HepG2 (cell line): ENCODE data around the gene TRIM22. TPM values are rescaled to one million over a fixed set of nuclear protein-coding genes. Genes with fewer than 3 reads are reported as not detected.

ENCODE experiments used
- ATAC-seq: fragments of 200-7000 bp; cut with Tn5 transposase; 3 replicates; pipeline ENCODE4 v1.9.1; 2020; ENCODE audit warnings: mild to moderate bottlenecking, moderate library complexity
- BruUV-seq: library from RNA; stranded (reverse); fragments of 400-500 nt; replicated peaks from 2 replicates; lab custom pipeline; 2021; lab: Mats Ljungman, UMichigan
- CTCF ChIA-PET: fragments of 300-600 bp; formaldehyde crosslinking; extraction: SDS; loops from one replicate; lab custom pipeline; 2021; ENCODE audit warnings: low total read pairs, inconsistent platforms, low intra/inter-chr PET ratio; lab: Yijun Ruan, JAX
- POLR2A ChIA-PET: fragments of 350-600 bp; sonication (Branson Sonifier 250); formaldehyde crosslinking; loops from one replicate; lab custom pipeline; 2020; ENCODE audit warnings: antibody characterized with exemption, inconsistent platforms; lab: Yijun Ruan, JAX
- DNase-seq: peaks from one replicate; pipeline ENCODE4 v3.0.0-alpha.2; 2015; ENCODE audit warnings: low spot score
- FAIRE-seq: peaks from 3 replicates; lab custom pipeline; 2011; peaks lifted over from hg19 to GRCh38; lab: Jason Lieb, UNC
- H2AFZ ChIP-seq: one replicate; pipeline ENCODE4 v1.6.1; 2011; ENCODE audit warnings: low read length, inconsistent platforms
- H3K27ac ChIP-seq: fragments of 300-600 bp; 3 replicates; pipeline ENCODE4 v1.8.0; 2011; ENCODE audit warnings: mixed run types, mild to moderate bottlenecking, mixed read lengths, low read length, inconsistent platforms; ENCODE audit not compliant: insufficient read depth; ENCODE audit errors: extremely low read length
- H3K27me3 ChIP-seq, 2 experiments: fragments of 200-600 bp in 1 of 2; 2 replicates in 1 of 2; 3 replicates in 1 of 2; pipeline versions ENCODE4 v1.6.0 to v1.8.0; 2011; ENCODE audit warnings: low read length in 2 of 2, mild to moderate bottlenecking in 2 of 2, moderate library complexity in 2 of 2, inconsistent platforms in 1 of 2; ENCODE audit not compliant: insufficient read depth in 2 of 2, control insufficient read depth in 1 of 2
- H3K36me3 ChIP-seq, 2 experiments: fragments of 200-600 bp in 1 of 2; replicated peaks in 1 of 2; 2 replicates in 1 of 2; 3 replicates in 1 of 2; pipeline versions ENCODE4 v1.5.1 to v1.8.0; 2011; ENCODE audit warnings: low read length in 2 of 2, inconsistent platforms in 1 of 2; ENCODE audit not compliant: insufficient read depth in 2 of 2, control insufficient read depth in 1 of 2
- H3K4me1 ChIP-seq: 2 replicates; pipeline ENCODE4 v1.5.1; 2012; ENCODE audit warnings: low read length, inconsistent platforms; ENCODE audit not compliant: insufficient read depth
- H3K4me2 ChIP-seq: 2 replicates; pipeline ENCODE4 v1.6.0; 2011; ENCODE audit warnings: low read depth, low read length, inconsistent platforms
- H3K4me3 ChIP-seq, 3 experiments: fragments of 200-600 bp in 1 of 3; sonication (generic), shearing (Covaris generic) in 1 of 3; replicated peaks in 1 of 3; 2 replicates each; pipeline ENCODE4 v1.5.1; 2011 to 2016; ENCODE audit warnings: low read length in 3 of 3, inconsistent platforms in 2 of 3, low read depth in 2 of 3, mild to moderate bottlenecking in 2 of 3, control low read depth in 1 of 3, mixed read lengths in 1 of 3; ENCODE audit not compliant: insufficient read depth in 1 of 3
- H3K79me2 ChIP-seq: one replicate; pipeline ENCODE4 v1.6.1; 2011; ENCODE audit warnings: low read length, inconsistent platforms; ENCODE audit not compliant: insufficient read depth
- H3K9ac ChIP-seq: 2 replicates; pipeline ENCODE4 v1.6.0; 2011; ENCODE audit warnings: mild to moderate bottlenecking, low read depth, low read length, inconsistent platforms; ENCODE audit not compliant: insufficient read depth
- H3K9me3 ChIP-seq: 2 replicates; pipeline ENCODE4 v1.5.1; 2012; ENCODE audit warnings: mild to moderate bottlenecking, low read length
- H4K20me1 ChIP-seq: 2 replicates; pipeline ENCODE4 v1.6.0; 2011; ENCODE audit warnings: inconsistent platforms, mild to moderate bottlenecking, low read length, moderate library complexity; ENCODE audit not compliant: insufficient read depth
- AKAP8 ChIP-seq: sonication (generic); formaldehyde crosslinking; IDR thresholded peaks from 2 replicates; pipeline ENCODE4 v1.5.1; 2020; ENCODE audit warnings: mild to moderate bottlenecking, missing genetic modification reagents
- GATAD2A ChIP-seq: IDR thresholded peaks from 2 replicates; pipeline ENCODE4 v1.6.1; 2016
- HNF4G ChIP-seq, 2 experiments: sonication (generic) in 1 of 2; formaldehyde crosslinking in 1 of 2; IDR thresholded peaks; 2 replicates each; pipeline versions ENCODE4 v1.4.0 to v1.6.1; 2011 to 2020; ENCODE audit warnings: borderline replicate concordance in 2 of 2, low read depth in 2 of 2, mild to moderate bottlenecking in 2 of 2, low read length in 1 of 2, missing genetic modification reagents in 1 of 2, moderate library complexity in 1 of 2
- KDM6A ChIP-seq: IDR thresholded peaks from 2 replicates; pipeline ENCODE4 v1.6.1; 2016; ENCODE audit warnings: low read depth
- MATR3 ChIP-seq: sonication (generic); formaldehyde crosslinking; IDR thresholded peaks from 2 replicates; pipeline ENCODE4 v1.4.0; 2020; ENCODE audit warnings: missing genetic modification reagents
- MEF2D ChIP-seq: sonication (generic); formaldehyde crosslinking; IDR thresholded peaks from 2 replicates; pipeline ENCODE4 v1.5.1; 2020; ENCODE audit warnings: mild to moderate bottlenecking, missing genetic modification reagents
- MZF1 ChIP-seq: sonication (generic); formaldehyde crosslinking; IDR thresholded peaks from 2 replicates; pipeline ENCODE4 v1.8.1; 2023; ENCODE audit warnings: mild to moderate bottlenecking, missing genetic modification reagents, borderline replicate concordance
- RFX3 ChIP-seq: IDR thresholded peaks from 2 replicates; pipeline ENCODE4 v1.6.1; 2016; ENCODE audit warnings: missing biosample characterization, missing genetic modification reagents
- SNAI1 ChIP-seq: sonication (generic); formaldehyde crosslinking; IDR thresholded peaks from 2 replicates; pipeline ENCODE4 v1.5.0; 2020; ENCODE audit warnings: mild to moderate bottlenecking, missing genetic modification reagents, borderline replicate concordance
- SPEN ChIP-seq: sonication (generic); formaldehyde crosslinking; IDR thresholded peaks from 2 replicates; pipeline ENCODE4 v1.5.1; 2020; ENCODE audit warnings: low read depth, mild to moderate bottlenecking, missing genetic modification reagents
- TEAD3 ChIP-seq: optimal IDR thresholded peaks from 2 replicates; pipeline ENCODE3; 2016; ENCODE audit warnings: borderline replicate concordance
- ZFAT ChIP-seq: sonication (generic); formaldehyde crosslinking; conservative IDR thresholded peaks from 2 replicates; pipeline ENCODE4 v1.8.1; 2023; ENCODE audit warnings: missing genetic modification reagents, inconsistent platforms
- ZNF101 ChIP-seq: sonication (generic); formaldehyde crosslinking; IDR thresholded peaks from 2 replicates; pipeline ENCODE4 v1.4.0; 2020; ENCODE audit warnings: mild to moderate bottlenecking, low read depth, missing genetic modification reagents, borderline replicate concordance
- ZNF207 ChIP-seq: fragments of 450-650 bp; IDR thresholded peaks from 2 replicates; pipeline ENCODE4 v1.6.1; 2016; ENCODE audit warnings: antibody characterized with exemption, borderline replicate concordance
- ZNF589 ChIP-seq: sonication (generic); formaldehyde crosslinking; conservative IDR thresholded peaks from 2 replicates; pipeline ENCODE4 v1.8.0; 2022; ENCODE audit warnings: mild to moderate bottlenecking, moderate library complexity, missing genetic modification reagents
- ZNF644 ChIP-seq: IDR thresholded peaks from 2 replicates; pipeline ENCODE4 v1.6.1; 2016; ENCODE audit warnings: low read depth
- WGBS: methylation state at CpG from one replicate; pipeline ENCODE4 v1.1.6; 2017; ENCODE audit warnings: low lambda C conversion rate; 5-methylcytosine and 5-hydroxymethylcytosine counted together
- in situ Hi-C: cut with HindIII; loops from 2 replicates; pipeline ENCODE4 v1.10.0; 2017; ENCODE audit warnings: low pct_unique_long_range_greater_than_20kb; ENCODE audit not compliant: extremely low pct_ligation_motif_present
- intact Hi-C: fragments of 100-400 bp; cut with micrococcal nuclease; formaldehyde crosslinking; loops from one replicate; pipeline ENCODE4 v1.10.0; 2022; ENCODE audit not compliant: unreplicated experiment
- polyA plus RNA-seq, 8 experiments: library from polyadenylated mRNA; depleted of rRNA in 3 of 8; stranded (reverse) in 7 of 8; unstranded in 1 of 8; fragments of >200 nt; fragmentation: Illumina TruSeq in 4 of 8; extraction: Trizol in 4 of 8; gene quantifications; 2 replicates each; pipeline versions ENCODE4 v1.2.1 to v1.2.3, GENCODE V29; 2011 to 2016; ENCODE audit warnings: low read depth in 4 of 8, missing spikeins in 1 of 8, mixed read lengths in 1 of 8; ENCODE audit not compliant: insufficient read depth in 1 of 8
- total RNA-seq, 5 experiments: library from RNA; depleted of rRNA; stranded (reverse); fragments of >200 nt; fragmentation: Illumina TruSeq; extraction: Trizol; gene quantifications; 2 replicates each; pipeline ENCODE4 v1.2.3, GENCODE V29; 2016; ENCODE audit warnings: low read depth in 1 of 5
- TF ChIP-seq, protein P1 (sequence below): sonication (generic); formaldehyde crosslinking; IDR thresholded peaks from 2 replicates; pipeline ENCODE4 v1.4.0; 2020; ENCODE audit warnings: missing genetic modification reagents
- TF ChIP-seq, protein P2 (sequence below): sonication (generic); formaldehyde crosslinking; IDR thresholded peaks from 2 replicates; pipeline ENCODE4 v1.9.0; 2021; ENCODE audit warnings: missing genetic modification reagents, borderline replicate concordance
- TF ChIP-seq, protein P3 (sequence below): IDR thresholded peaks from 2 replicates; pipeline ENCODE4 v1.4.0; 2020; ENCODE audit warnings: mild to moderate bottlenecking, missing genetic modification reagents

Gene TRIM22
- total and polyA plus RNA-seq, 2 of the 13 experiments (the other 11 are each of a cell fraction or from before 2014, with no cell fraction given), result 2.4 to 3.2 TPM

DNA sequence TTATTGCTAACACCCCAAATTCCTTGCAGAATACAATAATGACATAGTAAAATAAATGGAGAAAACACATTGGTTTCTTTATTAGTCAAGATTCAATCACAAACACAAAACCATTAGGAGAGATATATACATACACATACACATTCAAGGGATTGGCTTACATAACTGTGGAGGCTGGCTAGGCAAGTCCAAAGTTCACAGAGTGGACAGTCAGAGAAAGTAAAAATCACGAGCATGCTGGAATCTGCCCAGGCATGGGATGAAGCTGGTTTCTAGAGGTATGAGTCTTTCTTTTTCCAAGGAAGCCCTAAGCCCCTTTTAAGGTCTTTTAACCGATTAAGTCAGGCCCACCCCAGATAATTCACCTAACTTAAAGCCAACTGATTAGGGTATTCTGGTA lies 33.0 kb downstream of the TRIM22 start:
- CTCF ChIA-PET, result no interaction called here
- Histone ChIP-seq H3K9ac (no peak overlapping the region), H2AFZ (no peak overlapping the region), H3K27me3 (no peaks in the 10 kb centered on the region; a peak in 1 of 5 replicates), H3K4me2 (peak overlapping the region; percentile 32; the same call in 1 of the 2 replicates), H4K20me1 (no peaks in the 10 kb centered on the region), H3K4me1 (peaks cover 9% of the 10 kb centered on the region), H3K9me3 (no peaks in the 10 kb centered on the region), H3K36me3 (no peaks in the 10 kb centered on the region), H3K79me2 (no peaks in the 10 kb centered on the region), H3K27ac (no peak overlapping the region), H3K4me3 (no peak overlapping the region)
- 50% methylated on average over 2 of the region's 2 CpGs for WGBS
- peak; percentile 74 for ATAC-seq
- peak; percentile 18 for FAIRE-seq
- DNase-seq, result peak; percentile 63
- intact Hi-C loops, result no loop called here
- in situ Hi-C loops, result no loop called here
- BruUV-seq, result no TSS peak
- POLR2A ChIA-PET, result interaction anchor here (1.9 kb wide), 1 partner anchor 38 kb away, joined by 6 read pairs; the partner anchor contains the start of gene TRIM5
- TF ChIP-seq, protein P1, sequence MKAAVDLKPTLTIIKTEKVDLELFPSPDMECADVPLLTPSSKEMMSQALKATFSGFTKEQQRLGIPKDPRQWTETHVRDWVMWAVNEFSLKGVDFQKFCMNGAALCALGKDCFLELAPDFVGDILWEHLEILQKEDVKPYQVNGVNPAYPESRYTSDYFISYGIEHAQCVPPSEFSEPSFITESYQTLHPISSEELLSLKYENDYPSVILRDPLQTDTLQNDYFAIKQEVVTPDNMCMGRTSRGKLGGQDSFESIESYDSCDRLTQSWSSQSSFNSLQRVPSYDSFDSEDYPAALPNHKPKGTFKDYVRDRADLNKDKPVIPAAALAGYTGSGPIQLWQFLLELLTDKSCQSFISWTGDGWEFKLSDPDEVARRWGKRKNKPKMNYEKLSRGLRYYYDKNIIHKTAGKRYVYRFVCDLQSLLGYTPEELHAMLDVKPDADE, result no peak
- TF ChIP-seq RFX3 (CRISPR knock-in tag) (no peak), ZNF644 (CRISPR knock-in tag) (peak; percentile 81; the same call in 1 of the 2 replicates), TEAD3 (CRISPR knock-in tag) (no peak), HNF4G (IDR thresholded peaks at IDR 0.05; ENCODE audit: borderline replicate concordance, low read depth, low read length) (0 out of 2 replicates have a peak, but pooled peaks have one; percentile 42), HNF4G (CRISPR knock-in tag; IDR thresholded peaks at IDR 0.05; ENCODE audit: borderline replicate concordance, low read depth) (no peak), MZF1 (CRISPR knock-in tag) (no peak), MATR3 (CRISPR knock-in tag) (no peak), ZFAT (no peak), ZNF101 (no peak), GATAD2A (CRISPR knock-in tag) (peak; percentile 37; the same call in 1 of the 2 replicates), KDM6A (CRISPR knock-in tag) (no peak), SNAI1 (CRISPR knock-in tag) (no peak), MEF2D (CRISPR knock-in tag) (no peak), ZNF589 (CRISPR knock-in tag) (no peak), SPEN (0 out of 2 replicates have a peak, but pooled peaks have one; percentile 21), ZNF207 (no peak), AKAP8 (no peak)
- TF ChIP-seq, protein P2, sequence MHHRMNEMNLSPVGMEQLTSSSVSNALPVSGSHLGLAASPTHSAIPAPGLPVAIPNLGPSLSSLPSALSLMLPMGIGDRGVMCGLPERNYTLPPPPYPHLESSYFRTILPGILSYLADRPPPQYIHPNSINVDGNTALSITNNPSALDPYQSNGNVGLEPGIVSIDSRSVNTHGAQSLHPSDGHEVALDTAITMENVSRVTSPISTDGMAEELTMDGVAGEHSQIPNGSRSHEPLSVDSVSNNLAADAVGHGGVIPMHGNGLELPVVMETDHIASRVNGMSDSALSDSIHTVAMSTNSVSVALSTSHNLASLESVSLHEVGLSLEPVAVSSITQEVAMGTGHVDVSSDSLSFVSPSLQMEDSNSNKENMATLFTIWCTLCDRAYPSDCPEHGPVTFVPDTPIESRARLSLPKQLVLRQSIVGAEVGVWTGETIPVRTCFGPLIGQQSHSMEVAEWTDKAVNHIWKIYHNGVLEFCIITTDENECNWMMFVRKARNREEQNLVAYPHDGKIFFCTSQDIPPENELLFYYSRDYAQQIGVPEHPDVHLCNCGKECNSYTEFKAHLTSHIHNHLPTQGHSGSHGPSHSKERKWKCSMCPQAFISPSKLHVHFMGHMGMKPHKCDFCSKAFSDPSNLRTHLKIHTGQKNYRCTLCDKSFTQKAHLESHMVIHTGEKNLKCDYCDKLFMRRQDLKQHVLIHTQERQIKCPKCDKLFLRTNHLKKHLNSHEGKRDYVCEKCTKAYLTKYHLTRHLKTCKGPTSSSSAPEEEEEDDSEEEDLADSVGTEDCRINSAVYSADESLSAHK (CRISPR knock-in tag), result no peak
- TF ChIP-seq, protein P3, sequence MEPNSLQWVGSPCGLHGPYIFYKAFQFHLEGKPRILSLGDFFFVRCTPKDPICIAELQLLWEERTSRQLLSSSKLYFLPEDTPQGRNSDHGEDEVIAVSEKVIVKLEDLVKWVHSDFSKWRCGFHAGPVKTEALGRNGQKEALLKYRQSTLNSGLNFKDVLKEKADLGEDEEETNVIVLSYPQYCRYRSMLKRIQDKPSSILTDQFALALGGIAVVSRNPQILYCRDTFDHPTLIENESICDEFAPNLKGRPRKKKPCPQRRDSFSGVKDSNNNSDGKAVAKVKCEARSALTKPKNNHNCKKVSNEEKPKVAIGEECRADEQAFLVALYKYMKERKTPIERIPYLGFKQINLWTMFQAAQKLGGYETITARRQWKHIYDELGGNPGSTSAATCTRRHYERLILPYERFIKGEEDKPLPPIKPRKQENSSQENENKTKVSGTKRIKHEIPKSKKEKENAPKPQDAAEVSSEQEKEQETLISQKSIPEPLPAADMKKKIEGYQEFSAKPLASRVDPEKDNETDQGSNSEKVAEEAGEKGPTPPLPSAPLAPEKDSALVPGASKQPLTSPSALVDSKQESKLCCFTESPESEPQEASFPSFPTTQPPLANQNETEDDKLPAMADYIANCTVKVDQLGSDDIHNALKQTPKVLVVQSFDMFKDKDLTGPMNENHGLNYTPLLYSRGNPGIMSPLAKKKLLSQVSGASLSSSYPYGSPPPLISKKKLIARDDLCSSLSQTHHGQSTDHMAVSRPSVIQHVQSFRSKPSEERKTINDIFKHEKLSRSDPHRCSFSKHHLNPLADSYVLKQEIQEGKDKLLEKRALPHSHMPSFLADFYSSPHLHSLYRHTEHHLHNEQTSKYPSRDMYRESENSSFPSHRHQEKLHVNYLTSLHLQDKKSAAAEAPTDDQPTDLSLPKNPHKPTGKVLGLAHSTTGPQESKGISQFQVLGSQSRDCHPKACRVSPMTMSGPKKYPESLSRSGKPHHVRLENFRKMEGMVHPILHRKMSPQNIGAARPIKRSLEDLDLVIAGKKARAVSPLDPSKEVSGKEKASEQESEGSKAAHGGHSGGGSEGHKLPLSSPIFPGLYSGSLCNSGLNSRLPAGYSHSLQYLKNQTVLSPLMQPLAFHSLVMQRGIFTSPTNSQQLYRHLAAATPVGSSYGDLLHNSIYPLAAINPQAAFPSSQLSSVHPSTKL (CRISPR knock-in tag), result peak; percentile 64
